ENCODE results near the gene AGFG2.

AGFG2 gene

GRCh38 chr7:100575206-100575631 lies 36.2 kb downstream of the AGFG2 start:
- no peak overlapping the region for H3K27ac ChIP-seq (ENCODE audit: low read depth, low read length)
- H3K4me2 ChIP-seq (ENCODE audit: low read length), result no peak overlapping the region
- peaks cover 8% of the 10 kb centered on the region for H3K4me1 ChIP-seq (ENCODE audit: control insufficient read depth, low read length)
- TF ChIP-seq CTCF (IDR thresholded peaks at IDR 0.05; ENCODE audit: low read depth, low read length, poor library complexity, severe bottlenecking) (no peak), EZH2phosphoT487 (IDR thresholded peaks at IDR 0.05; ENCODE audit: borderline replicate concordance, low read length) (no peak)
- H3K27me3 ChIP-seq (ENCODE audit: control insufficient read depth, low read length), result peaks cover 2% of the 10 kb centered on the region
- H3K9me3 ChIP-seq (ENCODE audit: control insufficient read depth, insufficient read depth, low read length), result no peaks in the 10 kb centered on the region
- no peaks in the 10 kb centered on the region for H3K9me2 ChIP-seq (replicated peaks; ENCODE audit: control insufficient read depth, low read length)
- no peaks in the 10 kb centered on the region for H3K79me2 ChIP-seq (ENCODE audit: control insufficient read depth, low read length)
- H3K4me3 ChIP-seq (ENCODE audit: low read length), result no peak overlapping the region
- no peaks in the 10 kb centered on the region for H3F3A ChIP-seq (ENCODE audit: control insufficient read depth, insufficient read depth)
- H3K36me3 ChIP-seq (ENCODE audit: control insufficient read depth, low read length), result peaks cover 55% of the 10 kb centered on the region
- H4K20me1 ChIP-seq (ENCODE audit: control insufficient read depth, insufficient read depth, low read depth, low read length), result no peaks in the 10 kb centered on the region

GRCh38 chr7:100575746-100576383 lies 36.9 kb downstream of the AGFG2 start:
- Histone ChIP-seq H3K27ac (ENCODE audit: low read depth, low read length) (no peak overlapping the region), H3K4me3 (ENCODE audit: low read length) (no peak overlapping the region), H3K36me3 (ENCODE audit: control insufficient read depth, low read length) (peaks cover 62% of the 10 kb centered on the region), H3K79me2 (ENCODE audit: control insufficient read depth, low read length) (no peaks in the 10 kb centered on the region), H3K27me3 (ENCODE audit: control insufficient read depth, low read length) (no peaks in the 10 kb centered on the region), H3K4me2 (ENCODE audit: low read length) (no peak overlapping the region), H4K20me1 (ENCODE audit: control insufficient read depth, insufficient read depth, low read depth, low read length) (no peaks in the 10 kb centered on the region), H3K9me3 (ENCODE audit: control insufficient read depth, insufficient read depth, low read length) (no peaks in the 10 kb centered on the region), H3K9me2 (replicated peaks; ENCODE audit: control insufficient read depth, low read length) (no peaks in the 10 kb centered on the region), H3K4me1 (ENCODE audit: control insufficient read depth, low read length) (0 out of 2 replicates have a peak, but pooled peaks cover 4% of the 10 kb centered on the region), H3F3A (ENCODE audit: control insufficient read depth, insufficient read depth) (no peaks in the 10 kb centered on the region)
- TF ChIP-seq EZH2phosphoT487 (IDR thresholded peaks at IDR 0.05; ENCODE audit: borderline replicate concordance, low read length) (no peak), CTCF (IDR thresholded peaks at IDR 0.05; ENCODE audit: low read depth, low read length, poor library complexity, severe bottlenecking) (no peak)

- no peaks in the 10 kb centered on the region for H3K9me3 ChIP-seq (ENCODE audit: control insufficient read depth, insufficient read depth, low read length)
- H4K20me1 ChIP-seq (ENCODE audit: control insufficient read depth, insufficient read depth, low read depth, low read length), result no peaks in the 10 kb centered on the region
- no peaks in the 10 kb centered on the region for H3K79me2 ChIP-seq (ENCODE audit: control insufficient read depth, low read length)
- H3K27me3 ChIP-seq (ENCODE audit: control insufficient read depth, low read length), result no peaks in the 10 kb centered on the region
- no peaks in the 10 kb centered on the region for H3F3A ChIP-seq (ENCODE audit: control insufficient read depth, insufficient read depth)
- H3K4me1 ChIP-seq (ENCODE audit: control insufficient read depth, low read length), result 0 out of 2 replicates have a peak, but pooled peaks cover 4% of the 10 kb centered on the region
- H3K9me2 ChIP-seq (replicated peaks; ENCODE audit: control insufficient read depth, low read length), result no peaks in the 10 kb centered on the region
- no peak overlapping the region for H3K4me2 ChIP-seq (ENCODE audit: low read length)
- no peak overlapping the region for H3K4me3 ChIP-seq (ENCODE audit: low read length)
- H3K27ac ChIP-seq (ENCODE audit: low read depth, low read length), result no peak overlapping the region
- peaks cover 68% of the 10 kb centered on the region for H3K36me3 ChIP-seq (ENCODE audit: control insufficient read depth, low read length)
- TF ChIP-seq EZH2phosphoT487 (IDR thresholded peaks at IDR 0.05; ENCODE audit: borderline replicate concordance, low read length) (no peak), CTCF (IDR thresholded peaks at IDR 0.05; ENCODE audit: low read depth, low read length, poor library complexity, severe bottlenecking) (no peak)
Observed at GRCh38 chr7:100576384-100576993, 37.5 kb downstream of the AGFG2 start.

Data from DOHH2 (cell line).